WERI-Rb-1 (cell line): ENCODE measurements around the gene PLXNB2.

Experiments
- DNase-seq: peaks from one replicate; pipeline ENCODE4 v3.0.0-alpha.2; 2020
- H3K27ac ChIP-seq: fragments of 250-450 bp; sonication (Bioruptor Pico); 2 replicates; pipeline ENCODE4 v1.5.1; 2020; ENCODE audit warnings: mild to moderate bottlenecking, moderate library complexity
- H3K27me3 ChIP-seq: fragments of 250-450 bp; sonication (Bioruptor Pico); 2 replicates; pipeline ENCODE4 v1.5.1; 2021; ENCODE audit warnings: mild to moderate bottlenecking, low read depth, moderate library complexity; ENCODE audit not compliant: insufficient read depth, severe bottlenecking
- H3K36me3 ChIP-seq: fragments of 250-450 bp; sonication (Bioruptor Pico); 2 replicates; pipeline ENCODE4 v1.5.1; 2020; ENCODE audit warnings: mild to moderate bottlenecking, moderate library complexity
- H3K4me3 ChIP-seq: 2 replicates; pipeline ENCODE4 v1.5.1; 2011; ENCODE audit warnings: low read depth, mild to moderate bottlenecking, control low read depth, low read length
- H3K9me3 ChIP-seq: fragments of 250-450 bp; sonication (Bioruptor Pico); 2 replicates; pipeline ENCODE4 v1.5.1; 2021; ENCODE audit warnings: mild to moderate bottlenecking, moderate library complexity; ENCODE audit not compliant: severe bottlenecking
- CTCF ChIP-seq: IDR thresholded peaks from 2 replicates; pipeline ENCODE4 v1.5.1; 2011; ENCODE audit warnings: low read depth, mild to moderate bottlenecking, control low read depth, inconsistent platforms, low read length

PLXNB2 gene

GRCh38 chr22:50319503-50319951, 12.1 kb upstream of the PLXNB2 start:
- no peaks in the 10 kb centered on the region for H3K27me3 ChIP-seq
- H3K4me3 ChIP-seq, result no peak overlapping the region
- H3K9me3 ChIP-seq, result no peaks in the 10 kb centered on the region
- DNase-seq, result no peak
- H3K27ac ChIP-seq, result no peak overlapping the region
- no peak for TF ChIP-seq CTCF
- H3K36me3 ChIP-seq, result no peaks in the 10 kb centered on the region

GRCh38 chr22:50318698-50319411, 11.4 kb upstream of the PLXNB2 start:
- no peak for TF ChIP-seq CTCF
- no peaks in the 10 kb centered on the region for H3K36me3 ChIP-seq
- H3K27me3 ChIP-seq, result no peaks in the 10 kb centered on the region
- no peaks in the 10 kb centered on the region for H3K9me3 ChIP-seq
- no peak for DNase-seq
- H3K4me3 ChIP-seq, result no peak overlapping the region
- H3K27ac ChIP-seq, result no peak overlapping the region

- H3K27ac ChIP-seq, result no peak overlapping the region
Observed at GRCh38 chr22:50318356-50318697, 10.9 kb upstream of the PLXNB2 start.

GRCh38 chr22:50317674-50318073, 10.2 kb upstream of the PLXNB2 start:
- Histone ChIP-seq H3K27ac (no peak overlapping the region), H3K4me3 (no peak overlapping the region), H3K27me3 (no peaks in the 10 kb centered on the region), H3K36me3 (no peaks in the 10 kb centered on the region), H3K9me3 (no peaks in the 10 kb centered on the region)
- no peak for DNase-seq
- TF ChIP-seq CTCF, result no peak

More at GRCh38 chr22:50318356-50318697, 10.9 kb upstream of the PLXNB2 start:
- no peaks in the 10 kb centered on the region for H3K9me3 ChIP-seq
- H3K36me3 ChIP-seq, result no peaks in the 10 kb centered on the region
- no peak overlapping the region for H3K4me3 ChIP-seq
- TF ChIP-seq CTCF, result no peak
- H3K27me3 ChIP-seq, result no peaks in the 10 kb centered on the region
- DNase-seq, result no peak

GRCh38 chr22:50317178-50317577, 9.7 kb upstream of the PLXNB2 start:
- Histone ChIP-seq H3K4me3 (no peak overlapping the region), H3K27me3 (no peaks in the 10 kb centered on the region), H3K27ac (no peak overlapping the region), H3K36me3 (no peaks in the 10 kb centered on the region), H3K9me3 (no peaks in the 10 kb centered on the region)
- DNase-seq, result no peak
- TF ChIP-seq CTCF, result no peak
